Measurements from ENCODE around the gene INSIG2.
"Not testable (repeated sequence)": the region's sequence is repeated elsewhere in the genome, so short reads cannot be mapped to it uniquely, and the experiment has no call there.

INSIG2 gene

DNA sequence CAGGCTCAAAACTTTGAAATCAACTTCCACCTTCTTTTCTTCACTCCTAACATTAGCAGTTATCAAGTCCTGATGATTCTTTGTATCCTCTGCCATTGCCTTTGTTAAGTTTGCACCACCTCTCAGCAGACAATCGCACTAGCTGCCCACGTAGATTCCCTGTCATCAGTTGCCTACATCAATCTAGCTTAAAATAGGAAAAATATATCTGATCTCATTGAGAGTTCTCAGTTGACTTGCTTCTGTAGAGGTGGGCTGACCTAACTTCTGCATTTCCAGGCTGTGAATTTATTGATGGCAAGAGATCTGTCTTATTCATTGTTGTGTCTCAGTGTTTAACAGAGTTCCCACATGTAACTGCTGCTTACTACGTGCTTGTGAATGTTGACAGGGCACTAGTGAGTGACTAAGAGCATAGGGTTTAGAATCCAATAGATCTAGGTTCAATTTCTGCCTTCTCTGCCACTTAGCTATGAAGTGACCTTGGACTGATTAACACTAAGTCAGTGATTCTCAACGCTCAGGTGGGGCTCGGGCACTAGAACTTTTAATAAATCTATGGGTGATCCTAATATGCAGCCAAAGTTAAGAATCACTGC is 3.7 kb upstream of the INSIG2 start:
- Histone ChIP-seq H3K27ac (ENCODE audit: insufficient read depth, low read depth, low read length, poor library complexity, severe bottlenecking) (no peak overlapping the region), H3K4me1 (ENCODE audit: control insufficient read depth, insufficient read depth, low read length) (no peaks in the 10 kb centered on the region), H3K36me3 (ENCODE audit: control insufficient read depth, insufficient read depth, low read length) (no peaks in the 10 kb centered on the region), H3K27me3 (ENCODE audit: control insufficient read depth, insufficient read depth, low read length, poor library complexity, severe bottlenecking) (no peaks in the 10 kb centered on the region), H3K4me3 (ENCODE audit: insufficient read depth, low read depth, low read length) (no peak overlapping the region), H3K9me3 (ENCODE audit: control insufficient read depth, low read length) (no peaks in the 10 kb centered on the region)
- 92 to 95% methylated on average over 5 of the region's 5 CpGs for WGBS, 2 experiments

DNA sequence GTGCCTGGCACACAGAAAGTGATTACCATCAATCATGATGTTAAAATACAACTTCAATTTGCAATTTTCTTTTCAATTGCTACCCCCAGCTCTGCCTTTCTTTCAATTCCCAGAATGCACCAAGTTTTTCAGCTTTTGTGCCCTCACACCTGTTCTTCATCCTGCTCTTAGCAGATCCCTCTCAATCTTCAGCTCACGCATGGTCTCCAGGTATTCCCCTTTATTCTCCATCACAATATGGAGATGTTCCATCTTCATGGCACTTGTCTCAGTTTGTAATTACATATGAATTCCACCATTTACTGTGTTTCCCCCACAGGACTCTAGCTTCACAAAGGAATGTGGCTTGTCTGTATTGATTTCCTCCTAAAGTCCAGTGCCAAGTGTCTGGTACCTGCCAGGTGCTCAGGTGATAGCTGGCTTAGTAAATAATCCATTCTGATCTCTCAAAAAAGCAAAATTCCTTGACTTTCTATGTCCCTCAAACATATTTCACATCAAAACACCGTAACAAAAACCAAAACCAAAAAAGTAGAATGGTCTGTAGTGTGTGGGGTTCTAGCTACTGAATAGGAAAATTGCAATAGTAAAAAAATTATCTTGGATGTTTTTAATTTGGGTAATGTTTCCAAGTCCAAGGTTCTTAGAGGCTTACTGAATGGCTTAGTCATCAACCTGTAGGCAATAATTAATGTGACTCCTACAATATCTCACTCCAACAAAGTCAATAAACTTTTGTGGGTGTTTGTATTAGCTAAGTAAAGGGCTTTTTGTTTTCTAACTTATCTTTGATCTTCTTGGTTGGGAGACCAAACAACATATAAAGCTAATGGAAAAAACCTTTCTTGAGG is 2.9 kb upstream of the INSIG2 start:
- 92 to 96% methylated on average over 1 of the region's 2 CpGs for WGBS, 2 experiments
- no peaks in the 10 kb centered on the region for H3K27me3 ChIP-seq (ENCODE audit: control insufficient read depth, insufficient read depth, low read length, poor library complexity, severe bottlenecking)
- H3K36me3 ChIP-seq (ENCODE audit: control insufficient read depth, insufficient read depth, low read length), result no peaks in the 10 kb centered on the region
- H3K4me3 ChIP-seq (ENCODE audit: insufficient read depth, low read depth, low read length), result no peak overlapping the region
- peaks cover 5% of the 10 kb centered on the region for H3K4me1 ChIP-seq (ENCODE audit: control insufficient read depth, insufficient read depth, low read length)
- no peaks in the 10 kb centered on the region for H3K9me3 ChIP-seq (ENCODE audit: control insufficient read depth, low read length)
- no peak overlapping the region for H3K27ac ChIP-seq (ENCODE audit: insufficient read depth, low read depth, low read length, poor library complexity, severe bottlenecking)

DNA sequence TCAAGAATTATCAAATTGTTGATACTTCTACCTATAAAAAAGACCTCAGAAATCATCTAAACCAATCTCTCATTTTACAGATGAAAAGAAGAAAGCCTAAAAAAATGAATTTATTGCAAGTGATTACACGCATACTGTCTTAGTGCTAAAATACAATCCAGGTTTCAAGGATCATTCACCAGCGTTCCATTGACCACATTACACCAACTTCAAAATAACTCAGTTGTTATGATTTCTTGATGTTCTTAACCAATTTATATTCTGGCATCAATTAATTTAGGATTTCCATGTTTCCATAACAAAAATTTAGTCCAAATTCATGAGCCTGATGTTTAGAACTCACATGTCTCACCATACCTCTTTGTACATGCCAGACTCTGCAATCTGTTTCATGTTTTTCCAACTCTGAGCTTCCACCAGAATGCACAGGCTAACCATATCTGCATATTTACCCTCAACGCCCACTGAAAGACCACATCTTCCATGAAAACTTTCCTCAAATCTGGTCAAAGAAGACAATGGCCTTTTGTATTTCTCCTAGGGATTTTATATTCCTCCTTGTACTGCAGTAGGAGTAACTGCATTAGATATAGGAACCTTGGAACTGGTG is 2.1 kb upstream of the INSIG2 start:
- Histone ChIP-seq H3K4me3 (ENCODE audit: insufficient read depth, low read depth, low read length) (no peak overlapping the region), H3K4me1 (ENCODE audit: control insufficient read depth, insufficient read depth, low read length) (peaks cover 5% of the 10 kb centered on the region), H3K27me3 (ENCODE audit: control insufficient read depth, insufficient read depth, low read length, poor library complexity, severe bottlenecking) (no peaks in the 10 kb centered on the region), H3K9me3 (ENCODE audit: control insufficient read depth, low read length) (no peaks in the 10 kb centered on the region), H3K36me3 (ENCODE audit: control insufficient read depth, insufficient read depth, low read length) (no peaks in the 10 kb centered on the region), H3K27ac (ENCODE audit: insufficient read depth, low read depth, low read length, poor library complexity, severe bottlenecking) (no peak overlapping the region)
- WGBS, 2 experiments, result 90 to 97% methylated on average over 3 of the region's 3 CpGs

- WGBS, 2 experiments, result 16 to 17% methylated on average over 11 of the region's 11 CpGs
- Histone ChIP-seq H3K27ac (ENCODE audit: insufficient read depth, low read depth, low read length, poor library complexity, severe bottlenecking) (peak overlapping the region; percentile 16), H3K4me3 (ENCODE audit: insufficient read depth, low read depth, low read length) (peak overlapping the region; percentile 68), H3K4me1 (ENCODE audit: control insufficient read depth, insufficient read depth, low read length) (peaks cover 5% of the 10 kb centered on the region), H3K9me3 (ENCODE audit: control insufficient read depth, low read length) (no peaks in the 10 kb centered on the region), H3K27me3 (ENCODE audit: control insufficient read depth, insufficient read depth, low read length, poor library complexity, severe bottlenecking) (no peaks in the 10 kb centered on the region), H3K36me3 (ENCODE audit: control insufficient read depth, insufficient read depth, low read length) (no peaks in the 10 kb centered on the region)
These were observed 999 bp downstream of the INSIG2 start for GRCh38 chr2:118089139-118089800.

DNA sequence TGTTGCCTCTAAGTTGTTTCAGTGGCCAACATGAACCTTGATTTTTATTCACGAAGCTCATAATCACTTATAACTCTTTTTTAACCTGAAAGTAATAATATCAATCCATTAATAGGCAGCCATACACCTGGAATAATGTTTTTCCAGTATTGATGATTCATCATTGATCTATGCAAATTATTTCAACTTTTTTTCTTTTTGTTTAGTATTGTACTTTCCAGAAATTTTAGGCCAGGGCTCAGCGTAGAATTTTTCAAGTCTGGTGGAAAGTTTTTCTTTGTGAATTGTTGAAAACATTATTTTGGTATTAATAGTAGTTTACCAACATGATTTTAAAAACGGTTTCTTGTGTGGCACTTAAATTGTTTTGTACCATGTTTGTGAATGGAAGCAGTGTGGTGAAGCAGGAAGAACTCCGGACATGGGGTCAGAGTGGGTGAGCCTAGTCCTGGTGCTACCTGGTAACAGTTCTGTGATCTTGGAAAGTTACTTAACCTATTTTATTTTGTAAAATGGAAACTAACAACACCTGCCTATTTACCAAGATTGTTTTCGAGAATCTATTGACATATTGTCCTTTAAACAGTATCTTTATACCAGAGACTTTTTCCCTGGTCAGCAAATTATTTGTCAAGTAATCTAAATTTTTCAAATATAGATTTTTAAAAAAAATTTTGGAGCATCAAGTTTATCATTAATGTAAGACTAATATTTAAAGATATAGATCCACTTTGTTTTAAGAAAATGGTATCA is 2.3 kb downstream of the INSIG2 start:
- Histone ChIP-seq H3K36me3 (ENCODE audit: control insufficient read depth, insufficient read depth, low read length) (no peaks in the 10 kb centered on the region), H3K4me1 (ENCODE audit: control insufficient read depth, insufficient read depth, low read length) (peaks cover 7% of the 10 kb centered on the region), H3K27ac (ENCODE audit: insufficient read depth, low read depth, low read length, poor library complexity, severe bottlenecking) (no peak overlapping the region), H3K9me3 (ENCODE audit: control insufficient read depth, low read length) (no peaks in the 10 kb centered on the region), H3K27me3 (ENCODE audit: control insufficient read depth, insufficient read depth, low read length, poor library complexity, severe bottlenecking) (no peaks in the 10 kb centered on the region), H3K4me3 (ENCODE audit: insufficient read depth, low read depth, low read length) (peak overlapping the region; percentile 68)
- 88 to 89% methylated on average over 5 of the region's 5 CpGs for WGBS, 2 experiments

DNA sequence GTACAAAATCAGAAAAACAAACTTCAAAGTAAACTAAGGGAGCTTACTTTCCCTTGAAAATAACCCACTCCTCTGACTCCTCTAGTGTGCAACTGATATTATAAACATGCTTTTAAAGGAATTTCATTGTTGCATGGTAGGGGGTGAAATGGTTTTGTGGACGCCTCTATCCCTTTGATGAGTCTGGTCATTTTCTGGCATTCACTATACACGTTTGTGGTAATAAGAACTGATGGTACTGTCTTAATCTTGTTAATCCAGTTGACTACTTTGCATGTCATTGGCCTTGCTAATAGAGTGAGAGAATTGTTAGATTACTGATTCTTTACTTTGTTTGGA is 2.8 kb downstream of the INSIG2 start:
- H3K9me3 ChIP-seq (ENCODE audit: control insufficient read depth, low read length), result no peaks in the 10 kb centered on the region
- H3K4me1 ChIP-seq (ENCODE audit: control insufficient read depth, insufficient read depth, low read length), result peaks cover 10% of the 10 kb centered on the region
- H3K4me3 ChIP-seq (ENCODE audit: insufficient read depth, low read depth, low read length), result no peak overlapping the region
- H3K36me3 ChIP-seq (ENCODE audit: control insufficient read depth, insufficient read depth, low read length), result no peaks in the 10 kb centered on the region
- WGBS, 2 experiments, result 82 to 89% methylated on average over 2 of the region's 2 CpGs
- no peaks in the 10 kb centered on the region for H3K27me3 ChIP-seq (ENCODE audit: control insufficient read depth, insufficient read depth, low read length, poor library complexity, severe bottlenecking)
- H3K27ac ChIP-seq (ENCODE audit: insufficient read depth, low read depth, low read length, poor library complexity, severe bottlenecking), result no peak overlapping the region

GRCh38 chr2:118091631-118092030 is 3.4 kb downstream of the INSIG2 start:
- no peaks in the 10 kb centered on the region for H3K27me3 ChIP-seq (ENCODE audit: control insufficient read depth, insufficient read depth, low read length, poor library complexity, severe bottlenecking)
- H3K4me3 ChIP-seq (ENCODE audit: insufficient read depth, low read depth, low read length), result no peak overlapping the region
- WGBS, 2 experiments, result 92 to 100% methylated on average over 1 of the region's 1 CpG
- H3K4me1 ChIP-seq (ENCODE audit: control insufficient read depth, insufficient read depth, low read length), result peaks cover 10% of the 10 kb centered on the region
- H3K27ac ChIP-seq (ENCODE audit: insufficient read depth, low read depth, low read length, poor library complexity, severe bottlenecking), result no peak overlapping the region
- no peaks in the 10 kb centered on the region for H3K9me3 ChIP-seq (ENCODE audit: control insufficient read depth, low read length)
- peaks cover 4% of the 10 kb centered on the region for H3K36me3 ChIP-seq (ENCODE audit: control insufficient read depth, insufficient read depth, low read length)

DNA sequence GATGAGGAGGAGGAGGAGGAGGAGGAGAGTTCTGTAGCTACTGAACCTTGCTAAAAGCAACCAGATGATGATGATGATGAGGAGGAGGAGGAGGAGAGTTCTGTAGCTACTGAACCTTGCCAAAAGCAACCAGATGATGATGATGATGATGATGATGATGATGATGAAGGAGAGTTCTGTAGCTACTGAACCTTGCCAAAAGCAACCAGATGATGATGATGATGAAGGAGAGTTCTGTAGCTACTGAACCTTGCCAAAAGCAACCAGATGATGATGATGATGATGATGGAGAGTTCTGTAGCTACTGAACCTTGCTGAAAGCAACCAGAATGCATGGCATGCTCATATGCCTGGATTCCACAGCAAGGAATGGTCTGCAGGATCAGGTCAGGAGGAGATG is 5.8 kb downstream of the INSIG2 start:
- H3K4me3 ChIP-seq (ENCODE audit: insufficient read depth, low read depth, low read length); H3K36me3 ChIP-seq (ENCODE audit: control insufficient read depth, insufficient read depth, low read length); H3K27ac ChIP-seq (ENCODE audit: insufficient read depth, low read depth, low read length, poor library complexity, severe bottlenecking); H3K9me3 ChIP-seq (ENCODE audit: control insufficient read depth, low read length); H3K27me3 ChIP-seq (ENCODE audit: control insufficient read depth, insufficient read depth, low read length, poor library complexity, severe bottlenecking): not testable (repeated sequence)
- H3K4me1 ChIP-seq (ENCODE audit: control insufficient read depth, insufficient read depth, low read length), result peaks cover 10% of the 10 kb centered on the region

DNA sequence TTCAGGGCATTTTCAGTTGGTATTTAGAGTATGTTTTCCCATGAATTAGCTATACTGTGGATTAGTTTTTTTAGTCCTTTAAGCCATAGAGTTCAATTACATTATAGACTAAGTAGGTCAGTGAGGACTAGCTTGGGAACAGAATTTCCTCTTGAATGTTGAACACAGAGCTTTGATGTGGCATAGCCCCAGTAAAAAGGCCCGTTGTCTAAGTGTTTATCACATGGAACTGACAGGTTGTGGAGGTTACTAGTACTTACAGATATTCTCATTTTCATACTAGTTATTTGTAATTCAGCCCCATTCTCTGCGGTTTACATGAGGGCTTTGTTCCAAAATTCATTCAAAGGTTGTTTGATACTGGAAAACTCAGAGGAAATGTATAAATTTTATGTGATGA is 6.2 kb downstream of the INSIG2 start:
- no peaks in the 10 kb centered on the region for H3K27me3 ChIP-seq (ENCODE audit: control insufficient read depth, insufficient read depth, low read length, poor library complexity, severe bottlenecking)
- H3K4me1 ChIP-seq (ENCODE audit: control insufficient read depth, insufficient read depth, low read length), result peaks cover 10% of the 10 kb centered on the region
- no peak overlapping the region for H3K27ac ChIP-seq (ENCODE audit: insufficient read depth, low read depth, low read length, poor library complexity, severe bottlenecking)
- no peaks in the 10 kb centered on the region for H3K9me3 ChIP-seq (ENCODE audit: control insufficient read depth, low read length)
- peaks cover 4% of the 10 kb centered on the region for H3K36me3 ChIP-seq (ENCODE audit: control insufficient read depth, insufficient read depth, low read length)
- H3K4me3 ChIP-seq (ENCODE audit: insufficient read depth, low read depth, low read length), result no peak overlapping the region
- 90 to 95% methylated on average over 2 of the region's 2 CpGs for WGBS, 2 experiments

Data from ectodermal cell (in vitro differentiated cells).